ENCODE results near the gene MCMBP. TPM values are rescaled to one million over a fixed set of nuclear protein-coding genes. Genes with fewer than 3 reads are reported as not detected.
"Not testable (repeated sequence)": the region's sequence is repeated elsewhere in the genome, so short reads cannot be mapped to it uniquely, and the experiment has no call there.

The MCMBP gene, protein sequence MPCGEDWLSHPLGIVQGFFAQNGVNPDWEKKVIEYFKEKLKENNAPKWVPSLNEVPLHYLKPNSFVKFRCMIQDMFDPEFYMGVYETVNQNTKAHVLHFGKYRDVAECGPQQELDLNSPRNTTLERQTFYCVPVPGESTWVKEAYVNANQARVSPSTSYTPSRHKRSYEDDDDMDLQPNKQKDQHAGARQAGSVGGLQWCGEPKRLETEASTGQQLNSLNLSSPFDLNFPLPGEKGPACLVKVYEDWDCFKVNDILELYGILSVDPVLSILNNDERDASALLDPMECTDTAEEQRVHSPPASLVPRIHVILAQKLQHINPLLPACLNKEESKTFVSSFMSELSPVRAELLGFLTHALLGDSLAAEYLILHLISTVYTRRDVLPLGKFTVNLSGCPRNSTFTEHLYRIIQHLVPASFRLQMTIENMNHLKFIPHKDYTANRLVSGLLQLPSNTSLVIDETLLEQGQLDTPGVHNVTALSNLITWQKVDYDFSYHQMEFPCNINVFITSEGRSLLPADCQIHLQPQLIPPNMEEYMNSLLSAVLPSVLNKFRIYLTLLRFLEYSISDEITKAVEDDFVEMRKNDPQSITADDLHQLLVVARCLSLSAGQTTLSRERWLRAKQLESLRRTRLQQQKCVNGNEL
- 44.2 and 54.0 TPM in 2 replicates for total RNA-seq

DNA sequence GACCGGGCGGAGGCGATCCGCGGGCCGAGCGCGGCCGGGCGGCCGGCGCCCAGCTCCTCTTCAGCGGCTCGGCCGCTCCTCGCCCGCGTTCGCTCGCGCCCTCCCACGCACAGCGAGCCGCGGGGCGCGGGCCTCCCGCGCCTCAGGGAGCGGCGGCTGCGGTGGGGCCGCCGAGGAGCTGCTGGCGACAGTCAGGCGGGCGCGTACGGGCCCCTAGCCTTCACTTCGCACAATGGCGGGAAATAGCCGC, at the start of gene MCMBP:
TSS of gene MCMBP (minus strand) at position 234 of the 250 bp plus-strand sequence. CDS start 259 bp downstream, outside the sequence.
- no peak for DNase-seq (ENCODE audit: low read depth in 2 of 2)

DNA sequence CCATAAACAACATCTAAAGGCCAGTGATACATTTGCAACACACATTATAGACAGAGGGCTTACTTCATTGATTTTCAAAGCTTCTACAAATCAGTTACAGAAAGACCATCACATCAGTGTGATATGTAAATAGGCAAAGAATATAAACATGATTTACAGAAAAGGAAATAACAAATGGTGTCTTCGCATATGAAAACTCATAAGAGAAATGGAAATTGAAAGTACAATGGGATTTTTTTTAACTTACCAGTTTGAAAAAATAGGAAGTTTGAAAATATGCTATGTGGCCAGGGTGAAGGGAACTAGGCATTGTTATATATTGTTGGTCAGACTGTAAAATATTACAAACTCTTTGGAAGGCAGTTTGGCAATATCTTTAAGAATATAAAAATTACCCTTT, 47.2 kb upstream of the MCMBP start:
- DNase-seq (ENCODE audit: low read depth in 2 of 2), result no peak

- peak in 1 of 2 donors; percentile 12 for DNase-seq (ENCODE audit: low read depth in 2 of 2)
Observed at GRCh38 chr10:119919271-119919670, 46.6 kb upstream of the MCMBP start.

DNA sequence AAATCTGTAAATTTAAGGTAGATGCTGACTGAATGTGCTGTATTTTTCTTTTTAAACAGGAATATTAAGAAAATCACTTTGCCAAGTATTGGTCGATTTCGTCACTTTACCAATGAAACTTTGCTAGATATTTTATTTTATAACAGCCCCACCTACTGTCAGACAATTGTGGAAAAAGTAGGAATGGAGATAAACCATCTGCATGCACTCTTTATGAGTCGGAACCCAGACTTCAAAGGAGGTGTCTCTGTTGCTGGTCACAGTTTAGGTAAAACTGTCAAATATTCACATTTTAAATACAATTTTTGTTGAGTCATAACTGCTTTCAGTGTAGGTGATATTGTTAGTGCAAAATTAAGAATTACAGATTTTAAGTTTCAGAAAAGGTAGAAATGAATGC, 45.1 kb upstream of the MCMBP start:
- peak in 1 of 2 donors; percentile 19 for DNase-seq (ENCODE audit: low read depth in 2 of 2)

GRCh38 chr10:119910689-119911088, 38.0 kb upstream of the MCMBP start:
- no peak for DNase-seq (ENCODE audit: low read depth in 2 of 2)

GRCh38 chr10:119908166-119908565, 35.5 kb upstream of the MCMBP start:
- no peak for DNase-seq (ENCODE audit: low read depth in 2 of 2)

- not testable (repeated sequence) for DNase-seq (ENCODE audit: low read depth in 2 of 2)
Observed at GRCh38 chr10:119907695-119908094, 35.1 kb upstream of the MCMBP start.

DNA sequence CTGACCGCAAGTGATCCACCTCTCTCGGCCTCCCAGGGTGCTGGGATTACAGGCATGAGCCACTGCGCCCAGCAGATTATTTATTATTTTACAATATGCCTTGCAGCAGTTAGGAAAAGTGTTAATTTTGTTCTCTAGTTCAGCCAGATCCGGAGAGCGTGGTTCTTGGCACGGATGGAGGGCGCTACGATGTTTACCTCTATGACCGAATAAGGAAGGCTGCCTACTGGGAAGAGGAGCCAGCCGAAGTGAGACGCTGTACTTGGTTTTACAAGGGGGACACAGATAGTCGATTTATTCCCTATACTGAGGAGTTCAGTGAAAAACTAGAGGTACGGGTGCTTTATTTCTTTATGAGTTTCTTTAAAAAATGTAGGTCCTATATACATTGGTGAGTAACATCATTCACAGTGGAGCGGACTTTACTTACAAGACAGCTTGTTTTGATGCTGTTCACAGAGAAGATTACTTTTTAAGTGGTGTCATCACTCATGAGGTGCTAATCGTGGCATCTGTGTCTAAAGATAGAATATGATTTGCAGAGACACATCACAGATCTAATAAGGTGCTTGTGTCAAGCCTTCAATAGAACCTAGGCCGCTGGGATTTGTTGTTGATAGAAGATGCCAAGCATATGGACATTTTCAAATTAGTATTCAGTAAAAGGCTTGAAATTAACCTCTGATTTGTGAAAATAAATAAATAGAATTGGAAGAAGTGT, 31.5 kb upstream of the MCMBP start:
- no peak for DNase-seq (ENCODE audit: low read depth in 2 of 2)

- DNase-seq (ENCODE audit: low read depth in 2 of 2), result no peak
Observed at GRCh38 chr10:119898577-119898976, 25.9 kb upstream of the MCMBP start.

GRCh38 chr10:119896937-119897770, 24.5 kb upstream of the MCMBP start:
- DNase-seq (ENCODE audit: low read depth in 2 of 2), result peak in 1 of 2 donors; percentile 37

- DNase-seq (ENCODE audit: low read depth in 2 of 2), result peak; percentile 8 to 12
Observed at GRCh38 chr10:119896061-119896655, 23.5 kb upstream of the MCMBP start.

GRCh38 chr10:119893845-119894427, 21.3 kb upstream of the MCMBP start:
- DNase-seq (ENCODE audit: low read depth in 2 of 2), result no peak

GRCh38 chr10:119893074-119893473, 20.4 kb upstream of the MCMBP start:
- peak in 1 of 2 donors; percentile 9 for DNase-seq (ENCODE audit: low read depth in 2 of 2)

- peak; percentile 98 for DNase-seq (ENCODE audit: low read depth in 2 of 2)
Observed at GRCh38 chr10:119892188-119893065, 19.8 kb upstream of the MCMBP start, which contains the start of gene SEC23IP. SEC23IP (plus strand) TSS chr10:119892730; CDS start chr10:119892783, 53 bp downstream.

GRCh38 chr10:119891849-119892187, 19.2 kb upstream of the MCMBP start:
- not testable (repeated sequence) for DNase-seq (ENCODE audit: low read depth in 2 of 2)

GRCh38 chr10:119890307-119890706, 17.7 kb upstream of the MCMBP start:
- DNase-seq (ENCODE audit: low read depth in 2 of 2), result not testable (repeated sequence)

DNA sequence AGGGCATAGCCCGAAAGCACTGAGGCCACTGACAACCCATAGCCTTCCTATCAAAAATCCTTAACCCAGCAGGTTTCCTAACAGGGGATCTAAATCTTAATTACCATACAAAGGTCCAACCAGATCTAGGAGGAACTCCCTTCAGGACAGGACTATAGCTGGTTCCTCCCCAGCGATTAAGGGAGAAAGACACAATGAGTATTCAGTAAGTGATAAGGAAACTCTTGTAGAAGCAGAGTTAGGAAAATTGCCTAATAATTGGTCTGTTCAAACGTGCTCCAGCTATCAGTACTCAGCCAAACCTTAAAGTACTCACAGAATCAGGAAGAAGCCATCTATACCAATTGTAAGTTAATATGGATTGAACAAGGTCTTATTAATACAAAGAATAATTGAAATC, 16.6 kb upstream of the MCMBP start:
- DNase-seq (ENCODE audit: low read depth in 2 of 2), result not testable (repeated sequence)

- not testable (repeated sequence) for DNase-seq (ENCODE audit: low read depth in 2 of 2)
Observed at GRCh38 chr10:119888715-119889114, 16.1 kb upstream of the MCMBP start.

GRCh38 chr10:119886070-119886469, 13.4 kb upstream of the MCMBP start:
- DNase-seq (ENCODE audit: low read depth in 2 of 2), result not testable (repeated sequence)
